Hepatocyte (in vitro differentiated cells): ENCODE data around the gene SLC26A6.

Experiments
- EZH2 ChIP-seq: fragments of 200-600 bp; sonication (generic); IDR thresholded peaks from 2 replicates; pipeline ENCODE4 v1.6.1; 2016; ENCODE audit warnings: antibody characterized with exemption, mild to moderate bottlenecking, borderline replicate concordance
- EZH2phosphoT487 ChIP-seq: fragments of 200-600 bp; sonication (generic); IDR thresholded peaks from one replicate; pipeline ENCODE4 v1.6.1; 2018; ENCODE audit warnings: antibody characterized with exemption, mild to moderate bottlenecking, low read depth, moderate library complexity; ENCODE audit not compliant: unreplicated experiment, severe bottlenecking
- TF ChIP-seq, protein P1 (sequence below): fragments of 200-600 bp; sonication (generic); IDR thresholded peaks from 2 replicates; pipeline ENCODE4 v1.5.1; 2016; ENCODE audit warnings: antibody characterized with exemption, mild to moderate bottlenecking; ENCODE audit not compliant: poor library complexity

DNA sequence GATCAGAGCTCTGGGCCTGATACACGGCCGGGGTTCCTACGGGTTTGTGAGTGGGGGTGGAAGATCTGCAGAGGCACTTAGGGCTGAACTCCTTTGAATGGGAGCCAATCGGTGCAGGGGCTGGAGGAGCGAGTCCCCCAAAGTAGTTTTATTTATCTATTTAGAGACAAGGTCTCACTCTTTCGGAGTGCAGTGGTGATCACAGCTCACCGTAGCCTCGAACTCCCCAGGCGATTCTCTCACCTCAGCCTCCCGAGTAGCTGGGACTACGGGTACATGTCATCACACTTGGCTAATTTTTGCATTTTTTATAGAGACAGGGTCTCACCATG lies 29.0 kb upstream of the SLC26A6 start:
- TF ChIP-seq, protein P1, sequence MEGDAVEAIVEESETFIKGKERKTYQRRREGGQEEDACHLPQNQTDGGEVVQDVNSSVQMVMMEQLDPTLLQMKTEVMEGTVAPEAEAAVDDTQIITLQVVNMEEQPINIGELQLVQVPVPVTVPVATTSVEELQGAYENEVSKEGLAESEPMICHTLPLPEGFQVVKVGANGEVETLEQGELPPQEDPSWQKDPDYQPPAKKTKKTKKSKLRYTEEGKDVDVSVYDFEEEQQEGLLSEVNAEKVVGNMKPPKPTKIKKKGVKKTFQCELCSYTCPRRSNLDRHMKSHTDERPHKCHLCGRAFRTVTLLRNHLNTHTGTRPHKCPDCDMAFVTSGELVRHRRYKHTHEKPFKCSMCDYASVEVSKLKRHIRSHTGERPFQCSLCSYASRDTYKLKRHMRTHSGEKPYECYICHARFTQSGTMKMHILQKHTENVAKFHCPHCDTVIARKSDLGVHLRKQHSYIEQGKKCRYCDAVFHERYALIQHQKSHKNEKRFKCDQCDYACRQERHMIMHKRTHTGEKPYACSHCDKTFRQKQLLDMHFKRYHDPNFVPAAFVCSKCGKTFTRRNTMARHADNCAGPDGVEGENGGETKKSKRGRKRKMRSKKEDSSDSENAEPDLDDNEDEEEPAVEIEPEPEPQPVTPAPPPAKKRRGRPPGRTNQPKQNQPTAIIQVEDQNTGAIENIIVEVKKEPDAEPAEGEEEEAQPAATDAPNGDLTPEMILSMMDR, result no peak
- TF ChIP-seq EZH2phosphoT487 (no peak), EZH2 (no peak)
